GM08714 (cell line): ENCODE measurements around the gene IGF2BP3.
"Not testable (repeated sequence)": the region's sequence is repeated elsewhere in the genome, so short reads cannot be mapped to it uniquely, and the experiment has no call there.

ENCODE experiments used
- H3K4me3 ChIP-seq: fragments of 200-500 bp; sonication (Bioruptor generic); 2 replicates; pipeline ENCODE4 v1.5.1; 2014; ENCODE audit warnings: mild to moderate bottlenecking, low read length, inconsistent platforms
- ZNF274 ChIP-seq: IDR thresholded peaks from 2 replicates; pipeline ENCODE4 v1.6.1; 2012; ENCODE audit warnings: mild to moderate bottlenecking, low read depth, low read length

IGF2BP3 gene

DNA sequence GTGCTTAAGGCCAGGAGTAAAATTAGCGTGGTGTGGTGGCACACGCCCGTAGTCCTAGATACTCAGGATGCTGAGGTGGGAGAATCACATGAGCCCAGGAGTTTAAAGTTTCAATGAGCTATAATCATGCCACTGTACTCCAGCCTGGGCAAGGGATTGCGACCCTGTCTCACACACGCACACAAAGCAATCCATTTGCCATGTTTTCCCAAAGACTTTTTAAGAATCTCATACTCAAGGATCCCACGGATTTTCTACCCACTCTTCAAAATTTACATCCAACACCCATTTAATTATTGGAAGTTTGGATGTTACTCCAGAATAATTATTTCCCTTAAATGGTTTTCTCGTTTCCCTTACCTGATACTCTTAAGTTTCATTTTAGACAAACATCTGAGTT is 47.9 kb downstream of the IGF2BP3 start:
- TF ChIP-seq ZNF274 = no peak
- no peak overlapping the region for H3K4me3 ChIP-seq

DNA sequence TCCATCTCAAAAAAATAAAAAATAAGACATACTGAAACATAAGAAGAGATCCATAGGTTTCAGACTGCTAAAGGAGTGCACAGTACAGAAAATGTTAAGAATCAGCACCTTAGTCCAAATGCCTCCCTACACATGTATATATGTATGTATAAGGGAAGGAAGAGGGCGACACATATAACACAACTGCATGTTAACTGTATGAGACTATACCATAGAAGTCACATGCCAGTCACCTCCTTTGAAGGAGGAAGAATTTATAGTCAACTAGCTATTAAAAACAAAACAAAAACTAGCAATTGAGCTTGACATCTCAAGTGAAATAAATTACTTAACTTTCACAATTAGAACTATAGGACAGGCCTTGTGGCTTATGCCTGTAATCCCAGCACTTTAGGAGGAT is 50.4 kb downstream of the IGF2BP3 start:
- no peak overlapping the region for H3K4me3 ChIP-seq
- no peak for TF ChIP-seq ZNF274

DNA sequence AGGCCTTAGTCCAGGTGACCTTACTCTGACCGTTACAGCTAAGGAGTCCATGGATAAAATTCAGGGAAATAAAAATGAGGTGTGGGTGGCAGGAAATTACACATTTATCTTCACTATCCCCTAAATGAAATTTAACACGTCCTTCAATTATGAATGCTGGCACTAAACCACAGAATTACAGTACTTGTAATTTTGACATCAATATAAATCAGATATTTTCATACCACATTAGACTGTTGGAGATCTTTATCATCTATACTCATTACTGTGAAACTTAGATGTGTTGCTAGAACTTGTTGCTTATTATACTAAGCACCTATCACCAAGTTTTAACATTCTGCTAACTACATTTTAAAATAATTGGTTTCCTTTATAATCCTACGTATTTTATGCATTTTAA is 51.1 kb downstream of the IGF2BP3 start:
- no peak overlapping the region for H3K4me3 ChIP-seq
- TF ChIP-seq ZNF274 = no peak

DNA sequence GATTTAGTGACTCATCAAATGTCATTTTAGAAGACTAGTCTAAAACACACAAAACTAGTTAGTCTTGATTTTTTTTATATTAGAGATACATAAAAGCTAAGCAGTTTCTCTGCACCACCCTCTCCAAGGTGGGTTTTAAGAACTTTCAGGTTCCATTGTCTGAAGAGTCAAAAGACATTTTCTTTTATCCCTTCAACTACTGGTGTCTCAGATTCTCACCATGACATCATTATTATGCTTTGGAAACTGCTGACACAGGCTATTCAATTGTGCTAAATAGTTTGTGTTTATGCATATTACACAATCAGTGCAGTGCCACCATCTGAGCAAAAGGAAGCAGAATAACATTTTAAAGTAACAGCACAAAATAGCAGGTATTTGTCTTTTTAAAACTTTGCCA is 52.2 kb downstream of the IGF2BP3 start:
- TF ChIP-seq ZNF274 = no peak
- no peak overlapping the region for H3K4me3 ChIP-seq

DNA sequence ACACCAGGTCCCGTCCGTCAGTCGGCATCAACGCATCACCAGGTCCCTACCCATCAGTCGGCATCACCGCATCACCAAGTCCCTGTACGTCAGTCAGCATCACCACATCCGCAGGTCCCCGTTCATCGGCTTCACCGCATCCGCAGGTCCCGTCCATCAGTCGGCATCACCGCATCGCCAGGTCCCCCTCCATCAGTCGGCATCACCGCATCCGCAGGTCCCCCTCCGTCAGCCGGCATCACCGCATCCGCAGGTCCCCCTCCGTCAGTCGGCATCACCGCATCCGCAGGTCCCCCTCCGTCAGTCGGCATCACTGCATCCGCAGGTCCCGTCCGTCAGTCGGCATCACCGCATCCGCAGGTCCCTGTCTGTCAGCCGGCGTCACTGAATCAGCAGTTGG is 55.1 kb downstream of the IGF2BP3 start:
- no peak for TF ChIP-seq ZNF274
- H3K4me3 ChIP-seq = no peak overlapping the region

DNA sequence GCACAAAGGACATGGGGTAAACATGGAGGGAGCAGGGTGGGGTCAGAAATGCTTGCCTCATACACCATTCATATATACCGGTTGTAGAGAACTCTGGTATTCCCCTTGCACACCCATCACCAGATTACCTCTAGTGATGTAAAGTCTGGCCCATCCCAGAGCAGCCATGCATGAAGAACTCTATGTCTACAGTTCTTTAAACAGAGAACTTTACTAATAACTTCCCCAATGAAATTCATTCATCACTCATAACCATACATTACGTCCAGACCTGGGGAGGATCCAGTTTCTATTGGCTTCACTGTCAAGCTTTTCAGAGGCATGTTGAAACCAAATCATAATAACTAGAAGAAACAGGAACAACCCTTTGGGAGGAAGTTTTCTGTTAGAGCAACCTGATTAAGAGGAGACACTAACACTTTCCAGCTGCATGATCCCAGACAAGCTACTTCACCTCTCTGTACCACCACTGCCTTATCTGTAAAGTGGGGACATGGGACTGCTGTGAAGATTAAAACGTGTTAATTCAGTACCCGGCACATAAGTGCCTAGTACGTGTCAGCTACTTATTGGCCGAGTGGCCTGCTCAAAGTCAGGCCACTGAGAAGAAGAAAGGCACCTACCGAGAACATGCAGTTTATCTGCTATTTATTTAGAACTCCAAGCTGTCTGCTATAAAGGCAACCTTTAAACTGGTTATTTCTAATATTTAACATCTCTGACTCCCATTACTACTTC is 59.7 kb downstream of the IGF2BP3 start:
- no peak for TF ChIP-seq ZNF274
- no peak overlapping the region for H3K4me3 ChIP-seq

DNA sequence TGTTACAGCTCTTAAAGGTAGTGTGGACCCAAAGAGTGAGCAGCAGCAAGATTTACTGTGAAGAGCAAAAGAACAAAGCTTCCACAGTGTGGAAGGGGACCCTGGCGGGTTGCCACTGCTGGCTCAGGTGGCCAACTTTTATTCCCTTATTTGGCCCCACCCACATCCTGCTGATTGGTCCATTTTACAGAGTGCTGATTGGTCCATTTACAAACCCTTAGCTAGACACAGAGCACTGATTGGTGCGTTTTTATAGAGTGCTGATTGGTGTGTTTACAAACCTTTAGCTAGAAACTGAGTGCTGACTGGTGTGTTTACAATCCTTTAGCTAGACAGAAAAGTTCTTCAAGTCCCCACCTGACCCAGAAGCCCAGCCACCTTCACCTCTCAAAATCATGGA is 63.7 kb downstream of the IGF2BP3 start:
- not testable (repeated sequence) for H3K4me3 ChIP-seq

DNA sequence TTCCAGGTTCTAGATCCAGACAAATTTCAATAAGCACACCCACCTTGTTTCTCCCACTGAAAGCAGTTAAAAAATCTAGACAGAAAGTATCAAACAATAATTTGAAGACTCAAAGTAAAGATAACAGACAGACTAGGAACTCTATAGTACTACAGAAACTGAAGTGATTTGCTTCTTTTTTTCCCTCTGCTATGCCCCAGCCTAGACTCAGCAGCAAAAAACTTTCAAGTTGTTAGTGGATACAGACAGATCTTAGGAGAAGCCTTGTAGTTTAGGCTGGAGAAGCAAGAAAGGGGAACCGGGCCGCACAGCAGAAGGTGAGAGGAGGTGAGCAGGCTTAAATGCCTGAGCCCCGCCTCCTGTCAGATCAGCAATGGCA is 65.1 kb downstream of the IGF2BP3 start:
- TF ChIP-seq ZNF274 = no peak
- H3K4me3 ChIP-seq = no peak overlapping the region

DNA sequence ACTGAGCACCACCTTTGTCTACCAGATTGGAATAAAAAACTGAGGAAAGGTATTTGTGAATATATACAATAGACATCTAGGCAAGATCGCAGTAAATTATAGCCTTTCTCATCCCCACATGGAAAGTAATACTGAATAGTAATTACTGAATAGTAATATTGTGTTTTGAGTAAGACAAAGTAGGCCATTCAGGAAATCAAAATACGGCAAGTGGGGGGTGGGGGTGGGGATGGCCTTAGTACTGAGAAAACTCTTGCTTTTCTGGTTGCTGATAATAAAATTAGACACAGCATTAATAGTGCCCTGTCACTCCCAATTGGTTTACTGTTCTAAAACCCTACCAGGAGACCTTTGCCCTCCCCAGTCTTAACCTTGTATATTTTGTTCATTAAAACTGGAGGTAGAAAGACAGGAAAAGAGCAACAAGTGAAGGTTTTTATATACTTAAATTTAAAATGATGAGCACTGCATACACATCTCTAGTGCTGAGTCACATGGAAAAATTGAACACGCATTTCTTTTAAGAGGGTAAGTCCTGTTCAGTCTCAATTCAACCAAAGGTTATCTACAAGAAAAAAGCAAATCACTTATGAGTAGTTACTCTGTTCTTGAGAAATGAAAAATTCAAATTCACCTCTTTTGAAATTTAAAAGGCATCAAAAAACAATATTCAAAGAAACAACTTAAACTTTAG is 65.6 kb downstream of the IGF2BP3 start:
- no peak for TF ChIP-seq ZNF274

DNA sequence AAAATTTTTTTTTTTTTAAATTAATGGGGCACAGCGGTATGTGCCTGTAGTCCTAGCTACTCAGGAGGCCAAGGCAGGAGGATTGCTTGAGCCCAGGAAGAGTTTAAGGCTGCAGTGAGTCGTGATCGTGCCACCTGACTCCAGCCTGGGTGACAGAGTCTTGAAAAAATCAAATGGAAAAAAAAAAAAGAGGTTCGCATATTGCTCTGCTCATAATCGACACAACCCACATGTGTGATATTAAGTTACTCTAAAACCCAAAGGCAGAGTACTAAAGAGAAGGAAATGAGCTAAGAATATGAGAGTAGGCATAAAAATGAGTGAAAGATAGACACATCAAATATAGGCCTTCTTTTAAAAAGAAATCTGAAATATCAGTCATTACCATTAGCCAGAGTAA is 66.3 kb downstream of the IGF2BP3 start:
- no peak for TF ChIP-seq ZNF274
- H3K4me3 ChIP-seq = no peak overlapping the region

More for the DNA sequence above, 65.6 kb downstream of the IGF2BP3 start:
- H3K4me3 ChIP-seq = no peak overlapping the region

DNA sequence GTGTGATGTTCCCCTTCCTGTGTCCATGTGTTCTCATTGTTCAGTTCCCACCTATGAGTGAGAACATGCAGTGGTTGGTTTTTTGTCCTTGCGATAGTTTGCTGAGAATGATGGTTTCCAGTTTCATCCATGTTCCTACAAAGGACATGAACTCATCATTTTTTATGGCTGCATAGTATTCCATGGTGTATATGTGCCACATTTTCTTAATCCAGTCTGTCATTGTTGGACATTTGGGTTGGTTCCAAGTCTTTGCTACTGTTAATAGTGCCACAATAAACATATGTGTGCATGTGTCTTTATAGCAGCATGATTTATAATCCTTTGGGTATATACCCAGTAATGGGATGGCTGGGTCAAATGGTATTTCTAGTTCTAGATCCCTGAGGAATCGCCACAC is 72.2 kb downstream of the IGF2BP3 start:
- H3K4me3 ChIP-seq = not testable (repeated sequence)

DNA sequence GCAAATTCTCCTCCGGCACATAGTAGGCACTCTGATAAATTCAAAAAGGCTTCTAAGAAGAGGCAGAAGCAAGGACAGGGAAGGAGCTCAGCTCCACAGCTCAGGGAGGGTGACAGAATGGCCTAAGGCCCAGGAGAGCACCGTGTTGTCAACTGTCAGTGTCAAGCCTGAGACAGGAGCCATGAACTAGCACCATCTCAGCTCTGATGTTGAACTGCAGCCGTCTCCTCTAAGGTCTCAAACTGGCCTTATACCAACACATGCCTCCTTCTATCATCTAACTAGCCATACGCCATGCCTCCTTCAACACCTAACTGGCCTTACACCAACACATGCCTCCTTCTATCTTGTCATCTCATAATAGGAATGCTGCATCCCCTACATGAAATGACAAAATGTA is 73.0 kb downstream of the IGF2BP3 start:
- no peak for TF ChIP-seq ZNF274
- no peak overlapping the region for H3K4me3 ChIP-seq

DNA sequence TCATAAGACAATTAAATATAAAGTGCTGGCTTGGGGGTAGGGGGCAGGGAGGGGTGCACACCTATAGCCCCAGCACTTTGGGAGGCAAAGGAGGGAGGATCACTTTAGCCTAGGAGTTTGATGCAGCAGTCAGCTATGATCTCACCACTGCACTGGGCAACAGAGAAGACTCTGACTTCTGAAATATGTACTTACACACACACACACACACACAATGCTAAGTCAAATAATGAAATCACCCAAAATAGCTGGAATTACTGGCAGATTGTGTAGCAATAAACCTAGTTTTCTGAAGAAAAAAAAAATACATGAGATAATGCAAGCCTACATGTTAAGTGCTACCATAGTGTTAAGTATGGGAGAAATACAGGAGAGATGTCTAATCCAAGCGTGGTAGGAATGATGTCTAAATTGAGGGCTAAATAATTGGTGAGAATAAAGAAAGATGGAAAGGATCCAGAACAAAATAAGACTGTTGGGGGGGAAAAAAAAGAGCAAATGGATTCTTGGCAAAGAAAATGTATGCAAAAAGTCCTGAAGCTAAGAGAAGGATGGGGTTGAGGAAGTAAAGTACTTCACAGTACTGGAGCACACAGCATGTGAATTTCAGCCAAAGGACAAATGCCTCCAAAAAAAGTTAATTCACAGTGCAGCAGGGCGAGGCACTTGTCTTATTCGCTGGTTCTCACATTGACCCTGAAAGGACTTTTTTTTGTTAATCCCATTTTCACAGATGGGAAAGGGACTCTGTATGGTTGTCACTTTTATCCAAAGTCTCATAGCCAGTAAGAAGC is 73.9 kb downstream of the IGF2BP3 start:
- no peak for TF ChIP-seq ZNF274
- no peak overlapping the region for H3K4me3 ChIP-seq

DNA sequence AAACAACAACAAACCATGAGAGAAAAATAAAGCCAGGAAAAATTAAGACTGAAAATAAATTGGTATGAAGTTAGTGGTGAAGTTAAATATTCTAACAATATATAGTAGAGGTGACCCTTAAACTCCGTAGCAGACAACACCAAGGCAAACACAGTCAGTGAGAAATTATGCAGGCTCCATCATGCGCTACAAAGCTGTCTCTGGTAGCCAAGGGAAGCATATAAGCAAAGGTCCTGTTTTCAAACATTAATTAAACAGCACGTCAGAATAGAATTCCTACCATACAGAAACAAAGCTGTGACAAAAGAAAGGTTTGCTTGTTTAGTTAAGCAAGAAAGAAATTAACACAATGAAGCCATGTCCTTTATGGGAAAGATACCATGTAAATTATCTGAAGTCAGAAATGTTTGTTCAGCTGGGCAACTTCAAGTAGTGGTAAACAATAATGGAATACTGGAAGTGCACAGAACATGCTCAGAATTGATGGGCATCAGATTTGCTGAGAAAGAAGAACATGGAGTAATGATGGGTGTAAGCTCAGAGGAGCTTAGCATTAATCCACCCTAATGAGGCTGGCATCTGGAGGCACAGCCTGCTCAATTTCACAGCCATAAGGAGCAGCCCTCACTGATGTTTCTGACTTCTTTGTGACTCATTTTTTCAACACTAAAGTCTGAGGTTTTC is 75.7 kb downstream of the IGF2BP3 start:
- H3K4me3 ChIP-seq = no peak overlapping the region
- TF ChIP-seq ZNF274 = no peak
